SK-N-MC (cell line): ENCODE data around the gene IDUA.

Experiments
- EZH2 ChIP-seq: fragments of 200-600 bp; sonication (generic); IDR thresholded peaks from one replicate; pipeline ENCODE4 v1.6.1; 2017; ENCODE audit warnings: antibody characterized with exemption
- POLR2AphosphoS5 ChIP-seq: IDR thresholded peaks from 2 replicates; pipeline ENCODE4 v1.6.1; 2012; ENCODE audit warnings: mild to moderate bottlenecking, low read depth, low read length, borderline replicate concordance

GRCh38 chr4:1015746-1016145 lies 28.9 kb downstream of the IDUA start:
- TF ChIP-seq POLR2AphosphoS5 (no peak), EZH2 (no peak)
